OCI-LY3 (cell line): ENCODE data around the gene ZNF467.

Experiments
- H2AFZ ChIP-seq: fragments of 200-600, 300-600 bp; shearing (Covaris generic); 2 replicates; pipeline ENCODE4 v1.6.0; 2014; ENCODE audit warnings: antibody characterized with exemption, low read depth, low read length
- H3K27ac ChIP-seq: fragments of 200-600, 300-600 bp; sonication (generic); 2 replicates; pipeline ENCODE4 v1.5.1; 2014; ENCODE audit warnings: mild to moderate bottlenecking, low read length, moderate library complexity, mixed read lengths
- H3K27me3 ChIP-seq: fragments of 200-600, 300-600 bp; sonication (generic); 2 replicates; pipeline ENCODE4 v1.6.1; 2014; ENCODE audit warnings: low read depth, low read length, mixed read lengths
- H3K36me3 ChIP-seq: fragments of 200-600, 300-600 bp; sonication (generic); replicated peaks from 2 replicates; pipeline ENCODE3; 2014; ENCODE audit warnings: low read depth, low read length, mixed read lengths
- H3K4me1 ChIP-seq: fragments of 300-600, 200-600 bp; sonication (generic); 2 replicates; pipeline ENCODE4 v1.6.1; 2014; ENCODE audit warnings: low read length, mixed read lengths
- H3K4me2 ChIP-seq: fragments of 200-600, 300-600 bp; sonication (generic); 2 replicates; pipeline ENCODE4 v1.6.1; 2014; ENCODE audit warnings: low read length, mixed read lengths
- H3K4me3 ChIP-seq: fragments of 300-600, 200-600 bp; sonication (generic); 2 replicates; pipeline ENCODE4 v1.5.1; 2014; ENCODE audit warnings: antibody characterized with exemption, mild to moderate bottlenecking, low read length, moderate library complexity
- H3K79me2 ChIP-seq: fragments of 300-600, 200-600 bp; shearing (Covaris generic); 2 replicates; pipeline ENCODE4 v1.6.1; 2014; ENCODE audit warnings: mild to moderate bottlenecking, low read length, mixed read lengths
- H3K9ac ChIP-seq: fragments of 300-600, 200-600 bp; shearing (Covaris generic); 2 replicates; pipeline ENCODE4 v1.6.0; 2014; ENCODE audit warnings: mild to moderate bottlenecking, low read length, moderate library complexity
- H3K9me3 ChIP-seq: fragments of 200-600, 300-600 bp; shearing (Covaris generic); 2 replicates; pipeline ENCODE4 v1.6.1; 2014; ENCODE audit warnings: low read length, mixed read lengths; ENCODE audit not compliant: insufficient read depth
- H4K20me1 ChIP-seq: fragments of 200-600, 300-600 bp; sonication (generic); 2 replicates; pipeline ENCODE4 v1.6.1; 2016; ENCODE audit warnings: low read length, mixed read lengths; ENCODE audit not compliant: insufficient read depth
- EZH2phosphoT487 ChIP-seq: fragments of 200-600 bp; shearing (Covaris generic); IDR thresholded peaks from 2 replicates; pipeline ENCODE4 v1.6.1; 2018; ENCODE audit warnings: antibody characterized with exemption, mixed run types, low read depth
- TF ChIP-seq, protein P1 (sequence below): fragments of 200-600, 300-600 bp; sonication (generic); IDR thresholded peaks from 2 replicates; pipeline ENCODE4 v1.5.1; 2014; ENCODE audit warnings: antibody characterized with exemption, low read length, low read depth

ZNF467 gene

DNA sequence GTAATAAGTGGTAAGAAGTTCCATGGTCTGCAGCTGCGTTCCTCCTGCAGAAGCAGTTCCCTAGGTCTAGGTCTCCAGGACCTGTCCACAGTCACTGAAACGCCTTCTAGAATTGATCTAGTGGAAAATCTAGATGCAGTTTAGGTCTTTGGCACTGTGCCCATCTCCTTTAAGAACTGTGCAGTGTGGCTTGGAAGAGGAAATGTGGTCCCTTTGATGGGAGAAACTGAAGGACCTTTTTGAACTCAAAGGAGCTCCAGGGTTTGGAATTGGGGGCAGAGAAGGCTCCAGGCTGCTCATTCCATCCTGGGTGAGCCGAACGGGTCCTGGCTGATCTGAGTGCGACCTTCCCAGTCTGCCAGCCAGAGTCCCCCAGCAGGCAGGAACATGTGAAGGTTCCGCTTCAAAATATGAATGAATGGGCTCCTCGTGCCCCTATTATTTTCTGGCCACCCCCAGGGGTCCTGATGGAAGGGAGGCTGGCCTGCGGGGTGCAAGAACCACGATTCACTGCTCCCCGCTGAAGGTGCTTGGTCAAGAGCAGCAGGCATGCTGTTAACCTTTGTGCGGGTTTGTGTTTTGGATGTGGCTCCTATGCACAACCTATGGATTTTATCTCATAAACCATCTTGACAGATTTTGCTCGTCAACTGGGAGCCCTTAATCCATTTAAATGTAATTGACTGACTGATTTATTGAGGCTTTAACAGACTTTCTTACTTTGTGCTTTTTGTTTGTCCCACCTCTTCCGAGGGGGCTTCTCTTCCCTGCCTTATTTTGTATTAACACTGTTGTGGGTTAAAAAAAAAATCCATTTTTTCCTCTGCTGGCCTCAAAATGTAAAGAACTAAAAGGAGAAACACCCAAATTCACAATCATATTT, 36.7 kb downstream of the ZNF467 start:
- Histone ChIP-seq H4K20me1 (no peaks in the 10 kb centered on the region), H3K9me3 (no peaks in the 10 kb centered on the region), H3K4me1 (no peaks in the 10 kb centered on the region), H3K36me3 (no peaks in the 10 kb centered on the region), H3K4me3 (no peak overlapping the region), H3K9ac (no peak overlapping the region), H3K4me2 (no peak overlapping the region), H2AFZ (no peak overlapping the region), H3K27me3 (no peaks in the 10 kb centered on the region), H3K27ac (no peak overlapping the region), H3K79me2 (no peaks in the 10 kb centered on the region)
- TF ChIP-seq EZH2phosphoT487, result no peak
- TF ChIP-seq, protein P1, sequence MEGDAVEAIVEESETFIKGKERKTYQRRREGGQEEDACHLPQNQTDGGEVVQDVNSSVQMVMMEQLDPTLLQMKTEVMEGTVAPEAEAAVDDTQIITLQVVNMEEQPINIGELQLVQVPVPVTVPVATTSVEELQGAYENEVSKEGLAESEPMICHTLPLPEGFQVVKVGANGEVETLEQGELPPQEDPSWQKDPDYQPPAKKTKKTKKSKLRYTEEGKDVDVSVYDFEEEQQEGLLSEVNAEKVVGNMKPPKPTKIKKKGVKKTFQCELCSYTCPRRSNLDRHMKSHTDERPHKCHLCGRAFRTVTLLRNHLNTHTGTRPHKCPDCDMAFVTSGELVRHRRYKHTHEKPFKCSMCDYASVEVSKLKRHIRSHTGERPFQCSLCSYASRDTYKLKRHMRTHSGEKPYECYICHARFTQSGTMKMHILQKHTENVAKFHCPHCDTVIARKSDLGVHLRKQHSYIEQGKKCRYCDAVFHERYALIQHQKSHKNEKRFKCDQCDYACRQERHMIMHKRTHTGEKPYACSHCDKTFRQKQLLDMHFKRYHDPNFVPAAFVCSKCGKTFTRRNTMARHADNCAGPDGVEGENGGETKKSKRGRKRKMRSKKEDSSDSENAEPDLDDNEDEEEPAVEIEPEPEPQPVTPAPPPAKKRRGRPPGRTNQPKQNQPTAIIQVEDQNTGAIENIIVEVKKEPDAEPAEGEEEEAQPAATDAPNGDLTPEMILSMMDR, result no peak

DNA sequence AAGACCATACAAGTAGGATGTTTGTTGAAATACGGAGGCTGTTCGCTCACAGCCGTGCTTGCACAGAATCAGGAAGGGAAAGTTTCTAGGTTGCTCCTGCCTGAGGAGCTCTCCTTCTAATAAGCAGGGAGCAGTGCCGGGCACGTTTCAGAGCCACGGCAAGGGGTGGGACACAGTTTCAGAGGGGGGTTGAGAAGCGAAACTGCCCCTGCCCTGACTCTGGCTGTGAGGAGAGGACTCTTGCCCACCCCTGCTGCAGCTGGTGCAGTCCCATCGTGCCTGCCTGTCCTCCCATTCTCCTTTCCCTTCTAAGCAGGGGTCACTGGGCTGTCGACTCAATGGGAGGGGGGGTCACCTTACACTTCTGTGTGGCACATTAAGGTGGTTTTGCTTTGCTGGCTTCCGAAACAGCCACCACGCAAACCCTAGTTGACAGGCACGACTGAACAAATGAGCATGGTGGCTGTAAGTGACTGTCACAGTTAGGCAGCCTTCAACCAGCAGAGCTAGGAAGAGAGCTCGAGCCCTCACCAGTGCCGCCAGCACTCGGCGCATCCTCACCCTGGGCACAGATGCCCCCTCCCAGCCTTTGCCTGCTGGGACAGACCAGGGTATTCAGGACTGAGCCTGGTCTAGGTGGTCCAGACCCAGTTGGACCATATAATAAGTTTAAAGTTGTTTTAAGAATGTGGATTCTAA, 37.5 kb downstream of the ZNF467 start:
- TF ChIP-seq, protein P1, result no peak
- no peak for TF ChIP-seq EZH2phosphoT487
- H3K36me3 ChIP-seq, result no peaks in the 10 kb centered on the region
- H2AFZ ChIP-seq, result no peak overlapping the region
- no peak overlapping the region for H3K27ac ChIP-seq
- H3K4me1 ChIP-seq, result no peaks in the 10 kb centered on the region
- H3K4me2 ChIP-seq, result no peak overlapping the region
- H3K79me2 ChIP-seq, result no peaks in the 10 kb centered on the region
- H3K9ac ChIP-seq, result no peak overlapping the region
- no peaks in the 10 kb centered on the region for H3K9me3 ChIP-seq
- H4K20me1 ChIP-seq, result no peaks in the 10 kb centered on the region
- no peak overlapping the region for H3K4me3 ChIP-seq
- H3K27me3 ChIP-seq, result no peaks in the 10 kb centered on the region

DNA sequence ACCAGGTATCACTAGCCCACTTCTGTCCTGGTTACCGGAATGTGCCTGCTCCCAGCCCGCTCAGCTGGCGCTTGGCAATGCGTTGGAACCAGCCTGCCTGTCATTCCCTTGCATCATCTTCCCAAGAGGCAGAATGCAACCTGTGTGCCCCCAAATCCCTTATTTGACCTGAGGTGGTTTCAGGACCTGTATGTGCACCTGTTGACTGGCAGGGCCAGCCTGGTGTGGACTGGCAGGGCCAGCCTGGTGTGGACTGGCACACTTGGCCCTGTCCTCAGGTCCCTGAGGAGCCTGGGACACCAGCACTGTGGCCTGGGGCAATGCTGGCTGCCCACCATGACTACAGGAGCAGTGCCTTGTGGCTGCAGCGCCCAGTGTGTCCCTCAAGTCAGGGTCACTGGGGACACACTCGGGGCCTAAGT, 38.2 kb downstream of the ZNF467 start:
- H3K9ac ChIP-seq, result no peak overlapping the region
- H3K27ac ChIP-seq, result no peak overlapping the region
- H4K20me1 ChIP-seq, result no peaks in the 10 kb centered on the region
- H2AFZ ChIP-seq, result no peak overlapping the region
- no peaks in the 10 kb centered on the region for H3K4me1 ChIP-seq
- H3K4me2 ChIP-seq, result no peak overlapping the region
- H3K79me2 ChIP-seq, result no peaks in the 10 kb centered on the region
- TF ChIP-seq EZH2phosphoT487, result no peak
- TF ChIP-seq, protein P1, result no peak
- H3K36me3 ChIP-seq, result no peaks in the 10 kb centered on the region
- H3K4me3 ChIP-seq, result no peak overlapping the region
- no peaks in the 10 kb centered on the region for H3K9me3 ChIP-seq
- H3K27me3 ChIP-seq, result no peaks in the 10 kb centered on the region

DNA sequence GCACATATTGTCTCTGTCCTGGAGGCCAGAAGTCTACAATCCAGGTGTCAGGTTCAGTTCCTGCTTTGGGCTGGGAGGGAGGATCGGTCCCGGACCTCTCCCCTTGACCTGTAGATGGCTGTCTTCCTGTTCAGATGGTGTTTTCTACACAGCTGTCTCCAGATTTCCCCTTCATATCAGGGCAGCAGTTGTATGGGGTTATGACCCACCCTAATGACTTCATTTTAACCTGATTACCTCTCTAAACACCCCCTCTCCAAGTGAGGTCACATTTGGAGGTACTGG, 38.7 kb downstream of the ZNF467 start:
- H3K36me3 ChIP-seq, result no peaks in the 10 kb centered on the region
- H4K20me1 ChIP-seq, result no peaks in the 10 kb centered on the region

More for the DNA sequence above, 38.7 kb downstream of the ZNF467 start:
- H3K27me3 ChIP-seq, result no peaks in the 10 kb centered on the region
- TF ChIP-seq EZH2phosphoT487, result no peak
- TF ChIP-seq, protein P1, result no peak
- H2AFZ ChIP-seq, result no peak overlapping the region
- no peaks in the 10 kb centered on the region for H3K4me1 ChIP-seq
- no peak overlapping the region for H3K9ac ChIP-seq
- H3K9me3 ChIP-seq, result no peaks in the 10 kb centered on the region
- H3K4me3 ChIP-seq, result no peak overlapping the region
- H3K27ac ChIP-seq, result no peak overlapping the region
- H3K79me2 ChIP-seq, result no peaks in the 10 kb centered on the region
- H3K4me2 ChIP-seq, result no peak overlapping the region
